Measurements from ENCODE around the gene SEMA5A.

GRCh38 chr5:9264301-9264700 lies 281.6 kb downstream of the SEMA5A start:
- no peak for TF ChIP-seq CTCF (IDR thresholded peaks at IDR 0.05)
- no peak for TF ChIP-seq POLR2AphosphoS5 (IDR thresholded peaks at IDR 0.05)
- TF ChIP-seq POLR2A (IDR thresholded peaks at IDR 0.05), result no peak

Measured in gastroesophageal sphincter (tissue), 3 donors.